ENCODE results near the gene ZNF670.

DNA sequence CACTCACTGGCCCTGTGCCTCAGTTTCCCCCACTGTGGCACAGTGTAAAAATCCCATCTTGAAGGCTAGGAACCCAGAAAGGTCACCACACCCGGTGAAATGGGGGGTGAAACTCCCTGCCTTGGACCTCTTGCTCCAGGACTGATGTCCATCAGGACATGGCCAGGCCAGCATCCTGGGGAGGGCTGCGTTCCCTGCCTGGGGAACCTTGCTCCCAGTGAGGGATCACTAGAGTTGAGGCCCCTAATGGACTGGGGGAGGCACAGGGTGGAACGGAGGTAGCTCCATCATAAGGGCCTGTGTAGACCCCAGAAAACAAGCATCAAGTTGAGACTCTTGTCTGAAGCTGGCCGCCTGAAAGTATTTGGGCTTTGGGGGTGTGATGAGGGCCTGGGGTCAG lies 10.4 kb upstream of the ZNF670 start:
- TF ChIP-seq, protein P1, sequence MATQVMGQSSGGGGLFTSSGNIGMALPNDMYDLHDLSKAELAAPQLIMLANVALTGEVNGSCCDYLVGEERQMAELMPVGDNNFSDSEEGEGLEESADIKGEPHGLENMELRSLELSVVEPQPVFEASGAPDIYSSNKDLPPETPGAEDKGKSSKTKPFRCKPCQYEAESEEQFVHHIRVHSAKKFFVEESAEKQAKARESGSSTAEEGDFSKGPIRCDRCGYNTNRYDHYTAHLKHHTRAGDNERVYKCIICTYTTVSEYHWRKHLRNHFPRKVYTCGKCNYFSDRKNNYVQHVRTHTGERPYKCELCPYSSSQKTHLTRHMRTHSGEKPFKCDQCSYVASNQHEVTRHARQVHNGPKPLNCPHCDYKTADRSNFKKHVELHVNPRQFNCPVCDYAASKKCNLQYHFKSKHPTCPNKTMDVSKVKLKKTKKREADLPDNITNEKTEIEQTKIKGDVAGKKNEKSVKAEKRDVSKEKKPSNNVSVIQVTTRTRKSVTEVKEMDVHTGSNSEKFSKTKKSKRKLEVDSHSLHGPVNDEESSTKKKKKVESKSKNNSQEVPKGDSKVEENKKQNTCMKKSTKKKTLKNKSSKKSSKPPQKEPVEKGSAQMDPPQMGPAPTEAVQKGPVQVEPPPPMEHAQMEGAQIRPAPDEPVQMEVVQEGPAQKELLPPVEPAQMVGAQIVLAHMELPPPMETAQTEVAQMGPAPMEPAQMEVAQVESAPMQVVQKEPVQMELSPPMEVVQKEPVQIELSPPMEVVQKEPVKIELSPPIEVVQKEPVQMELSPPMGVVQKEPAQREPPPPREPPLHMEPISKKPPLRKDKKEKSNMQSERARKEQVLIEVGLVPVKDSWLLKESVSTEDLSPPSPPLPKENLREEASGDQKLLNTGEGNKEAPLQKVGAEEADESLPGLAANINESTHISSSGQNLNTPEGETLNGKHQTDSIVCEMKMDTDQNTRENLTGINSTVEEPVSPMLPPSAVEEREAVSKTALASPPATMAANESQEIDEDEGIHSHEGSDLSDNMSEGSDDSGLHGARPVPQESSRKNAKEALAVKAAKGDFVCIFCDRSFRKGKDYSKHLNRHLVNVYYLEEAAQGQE (IDR thresholded peaks at IDR 0.05; ENCODE audit: insufficient read depth in 1 of 2, low read depth in 2 of 2, low read length in 2 of 2), result no peak
- no peak for TF ChIP-seq TAF1 (IDR thresholded peaks at IDR 0.05; ENCODE audit: borderline replicate concordance, insufficient read depth, low read length)
